RWPE1 (cell line): ENCODE results near the gene EPS8L3.

Source experiments
- CTCF ChIA-PET: fragments of 350-600 bp; sonication (Branson Sonifier 250); formaldehyde crosslinking; extraction: SDS; loops from one replicate; lab custom pipeline; 2021; lab: Yijun Ruan, JAX
- POLR2A ChIA-PET: fragments of 400-600 bp; formaldehyde crosslinking; extraction: SDS; loops from one replicate; lab custom pipeline; 2020; ENCODE audit warnings: antibody characterized with exemption; ENCODE audit not compliant: low non-redundant PET; lab: Yijun Ruan, JAX
- DNase-seq: peaks from one replicate; pipeline ENCODE4 v3.0.0; 2012; ENCODE audit warnings: low spot score
- H3K27ac ChIP-seq: fragments of 450-650 bp; 2 replicates; pipeline ENCODE4 v1.5.1; 2017
- CTCF ChIP-seq: fragments of 450-650 bp; conservative IDR thresholded peaks from 2 replicates; pipeline ENCODE4 v1.5.1; 2017; ENCODE audit warnings: low read depth, mild to moderate bottlenecking

Gene EPS8L3

GRCh38 chr1:109790329-109790728 lies 26.6 kb upstream of the EPS8L3 start:
- DNase-seq = no peak
- POLR2A ChIA-PET = no interaction called here
- no peak overlapping the region for H3K27ac ChIP-seq
- no peak for TF ChIP-seq CTCF
- CTCF ChIA-PET = no interaction called here

DNA sequence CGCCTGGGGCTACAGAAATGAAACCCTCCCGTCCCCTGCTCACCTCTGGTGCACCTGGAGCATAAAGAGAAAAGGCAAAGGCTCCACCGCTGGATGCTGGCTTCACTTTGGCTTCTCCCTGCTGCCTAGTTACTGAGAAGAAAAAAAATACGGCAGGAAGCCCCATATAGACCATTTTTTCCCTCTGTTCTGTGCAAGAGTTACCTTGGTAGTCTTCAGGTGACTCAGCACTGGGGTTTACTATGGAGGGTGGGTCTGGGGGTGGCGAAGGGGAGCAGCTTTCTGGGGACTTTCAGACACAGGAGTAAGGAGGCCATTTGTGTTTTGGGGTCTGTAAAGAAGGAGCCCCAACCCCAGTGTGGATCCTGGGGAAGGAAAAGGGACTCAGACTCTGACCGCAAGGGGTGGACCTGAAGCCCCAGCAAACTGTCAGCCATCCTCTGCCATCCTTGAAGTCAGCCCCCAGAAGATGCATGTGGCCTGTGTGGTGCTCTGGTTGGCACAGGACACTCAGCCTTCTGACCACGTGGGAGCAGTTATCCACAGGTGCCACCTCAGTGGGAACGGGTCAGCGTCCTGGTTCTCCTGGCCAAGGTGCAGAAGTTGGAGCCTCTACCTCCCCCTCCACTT lies 25.9 kb upstream of the EPS8L3 start:
- DNase-seq = no peak
- no peak overlapping the region for H3K27ac ChIP-seq
- POLR2A ChIA-PET = interaction anchor here (0.6 kb wide), 1 partner anchor 114 kb away, joined by 6 read pairs; no protein-coding TSS in a partner anchor
- CTCF ChIA-PET = interaction anchor here (0.7 to 0.9 kb wide), 2 partner anchors 185 to 216 kb away, joined by 3 to 4 read pairs; no protein-coding TSS in a partner anchor
- no peak for TF ChIP-seq CTCF

DNA sequence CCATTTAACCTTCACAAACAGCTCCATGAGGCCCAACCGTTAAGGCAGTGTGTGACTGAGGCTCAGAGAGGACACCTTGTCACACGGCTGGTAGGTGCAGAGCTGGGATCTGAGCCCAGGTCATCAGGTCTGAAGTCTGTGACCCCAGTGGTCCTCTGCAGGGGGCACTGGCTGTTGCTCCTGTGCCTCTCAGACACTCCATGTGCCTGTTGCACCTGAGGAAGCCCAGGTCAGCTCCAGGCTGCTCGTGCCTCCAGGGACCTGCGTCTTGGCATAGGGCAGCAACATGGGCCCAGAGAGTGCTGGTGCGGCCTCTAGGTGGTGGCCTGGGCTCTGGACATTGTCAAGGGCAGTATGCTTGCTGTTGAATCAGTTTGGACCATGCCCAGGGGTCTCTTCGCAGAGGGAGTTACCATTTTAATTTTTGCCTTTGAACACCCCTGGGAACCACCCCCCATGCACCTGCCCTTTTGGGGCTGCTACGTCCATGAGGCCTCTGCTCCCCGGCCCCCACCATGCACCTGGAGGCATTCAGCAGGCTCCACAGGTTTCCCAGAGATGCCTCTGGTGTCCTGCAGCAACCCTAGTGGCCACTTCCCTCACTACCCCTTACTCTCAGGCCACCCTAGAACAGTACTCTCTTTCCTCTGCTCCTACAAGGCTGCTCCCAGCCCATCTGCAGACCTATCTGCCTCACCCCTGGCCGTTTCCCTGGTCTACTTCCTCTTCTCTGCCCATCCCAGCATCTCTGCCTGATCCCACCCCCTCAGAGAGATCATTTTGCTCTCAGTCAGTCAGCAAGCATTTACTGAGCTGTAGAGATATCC lies 25.2 kb upstream of the EPS8L3 start:
- H3K27ac ChIP-seq = no peak overlapping the region
- no peak for DNase-seq
- POLR2A ChIA-PET = interaction anchor here (0.6 kb wide), 1 partner anchor 115 kb away, joined by 6 read pairs; no protein-coding TSS in a partner anchor
- CTCF ChIA-PET = interaction anchor here (0.6 to 1.2 kb wide), 5 partner anchors 126 to 260 kb away, joined by 3 to 10 read pairs (median 4); no protein-coding TSS in a partner anchor
- TF ChIP-seq CTCF = no peak

- ChIA-PET CTCF (interaction anchor here (0.6 to 1.2 kb wide), 5 partner anchors 120 to 259 kb away, joined by 3 to 10 read pairs (median 3); no protein-coding TSS in a partner anchor), POLR2A (no interaction called here)
- no peak for TF ChIP-seq CTCF
- no peak overlapping the region for H3K27ac ChIP-seq
- no peak for DNase-seq
These were observed 24.3 kb upstream of the EPS8L3 start for GRCh38 chr1:109787845-109788601.

DNA sequence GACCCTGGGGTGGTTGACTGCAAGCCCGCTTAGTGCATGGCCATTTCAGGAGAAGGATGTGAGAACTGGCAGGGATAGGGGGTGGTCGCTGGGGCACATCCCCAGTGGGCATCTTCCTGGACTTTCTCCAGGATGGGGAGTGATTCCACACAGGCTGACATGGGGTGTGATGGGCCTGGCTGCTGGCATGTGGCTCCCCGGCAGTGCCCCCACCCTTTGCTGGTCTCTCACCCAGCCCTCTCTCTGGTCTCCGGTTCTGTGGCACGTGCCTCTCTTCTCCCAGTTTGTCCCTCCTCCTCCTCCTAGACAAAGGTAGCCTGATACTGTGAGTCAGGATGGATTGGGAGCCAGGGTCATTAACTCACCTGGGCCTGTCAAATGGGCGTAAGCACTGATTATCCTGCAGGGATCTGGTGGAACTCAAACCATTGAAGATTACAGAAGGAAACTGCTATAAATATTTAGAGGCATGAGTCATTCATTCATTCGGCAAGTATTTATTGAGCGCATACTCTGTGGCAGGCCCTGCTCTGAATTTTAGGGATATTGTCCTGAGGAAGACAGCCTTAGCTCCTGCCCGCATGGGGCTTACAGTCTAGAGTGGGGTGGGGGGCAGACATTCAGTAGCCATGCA lies 23.6 kb upstream of the EPS8L3 start:
- no peak overlapping the region for H3K27ac ChIP-seq
- peak; percentile 79 for DNase-seq
- CTCF ChIA-PET = interaction anchor here (0.6 to 1.5 kb wide), 4 partner anchors 121 to 197 kb away, joined by 3 to 10 read pairs (median 3); partner anchors contain the start of gene AHCYL1
- POLR2A ChIA-PET = no interaction called here
- no peak for TF ChIP-seq CTCF
